ENCODE data around the gene DOCK3. TPM values are rescaled to one million over a fixed set of nuclear protein-coding genes. Genes with fewer than 3 reads are reported as not detected.

The DOCK3 gene
- total and polyA plus RNA-seq, 2 donors from 2014 or later: 0.49 to 0.54 TPM

DNA sequence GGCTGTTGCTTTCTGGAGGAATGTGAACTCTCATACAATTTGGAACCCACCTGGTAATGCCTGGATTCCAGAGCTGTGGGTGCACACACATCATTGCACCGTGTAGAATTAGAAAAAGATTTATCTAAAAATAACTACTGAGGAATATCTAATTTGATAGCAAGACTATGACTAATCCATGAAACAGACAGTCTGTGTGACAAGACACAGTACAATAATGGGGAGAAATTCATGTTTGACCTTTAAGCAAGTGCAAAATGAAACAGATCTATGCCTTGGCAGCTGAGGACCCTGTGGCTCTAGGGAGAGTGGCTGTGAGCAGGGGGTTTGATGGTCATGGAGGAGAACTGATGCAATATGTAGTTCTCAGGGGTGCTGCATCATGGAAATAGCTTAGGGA lies 7.9 kb upstream of the DOCK3 start:
- no peak for DNase-seq
- no peak overlapping the region for H3K4me3 ChIP-seq (ENCODE audit: low read length in 3 of 3)
- H3K36me3 ChIP-seq (ENCODE audit: control insufficient read depth in 2 of 3, insufficient read depth in 3 of 3, low read length in 3 of 3): no peaks in the 10 kb centered on the region
- peaks cover 0 to 3% (median 0%) of the 10 kb centered on the region in 3 donors for H3K4me1 ChIP-seq (ENCODE audit: control insufficient read depth in 2 of 3, insufficient read depth in 2 of 3, low read depth in 1 of 3, low read length in 3 of 3)
- H3K9ac ChIP-seq (ENCODE audit: low read length in 3 of 3): no peak overlapping the region
- intact Hi-C loops (cut with DNase I): no loop called here
- FAIRE-seq: no peak
- peaks cover 3% of the 10 kb centered on the region for H3K27me3 ChIP-seq (ENCODE audit: control insufficient read depth, insufficient read depth, low read length)
- no peak overlapping the region for H3K27ac ChIP-seq (ENCODE audit: low read depth in 2 of 2, low read length in 2 of 2)
- H3K9me3 ChIP-seq (ENCODE audit: control insufficient read depth in 2 of 3, insufficient read depth in 1 of 3, low read length in 3 of 3): no peaks in the 10 kb centered on the region
- TF ChIP-seq, protein P1, sequence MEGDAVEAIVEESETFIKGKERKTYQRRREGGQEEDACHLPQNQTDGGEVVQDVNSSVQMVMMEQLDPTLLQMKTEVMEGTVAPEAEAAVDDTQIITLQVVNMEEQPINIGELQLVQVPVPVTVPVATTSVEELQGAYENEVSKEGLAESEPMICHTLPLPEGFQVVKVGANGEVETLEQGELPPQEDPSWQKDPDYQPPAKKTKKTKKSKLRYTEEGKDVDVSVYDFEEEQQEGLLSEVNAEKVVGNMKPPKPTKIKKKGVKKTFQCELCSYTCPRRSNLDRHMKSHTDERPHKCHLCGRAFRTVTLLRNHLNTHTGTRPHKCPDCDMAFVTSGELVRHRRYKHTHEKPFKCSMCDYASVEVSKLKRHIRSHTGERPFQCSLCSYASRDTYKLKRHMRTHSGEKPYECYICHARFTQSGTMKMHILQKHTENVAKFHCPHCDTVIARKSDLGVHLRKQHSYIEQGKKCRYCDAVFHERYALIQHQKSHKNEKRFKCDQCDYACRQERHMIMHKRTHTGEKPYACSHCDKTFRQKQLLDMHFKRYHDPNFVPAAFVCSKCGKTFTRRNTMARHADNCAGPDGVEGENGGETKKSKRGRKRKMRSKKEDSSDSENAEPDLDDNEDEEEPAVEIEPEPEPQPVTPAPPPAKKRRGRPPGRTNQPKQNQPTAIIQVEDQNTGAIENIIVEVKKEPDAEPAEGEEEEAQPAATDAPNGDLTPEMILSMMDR (IDR thresholded peaks at IDR 0.05; ENCODE audit: borderline replicate concordance, extremely low read depth, insufficient read depth): no peak

DNA sequence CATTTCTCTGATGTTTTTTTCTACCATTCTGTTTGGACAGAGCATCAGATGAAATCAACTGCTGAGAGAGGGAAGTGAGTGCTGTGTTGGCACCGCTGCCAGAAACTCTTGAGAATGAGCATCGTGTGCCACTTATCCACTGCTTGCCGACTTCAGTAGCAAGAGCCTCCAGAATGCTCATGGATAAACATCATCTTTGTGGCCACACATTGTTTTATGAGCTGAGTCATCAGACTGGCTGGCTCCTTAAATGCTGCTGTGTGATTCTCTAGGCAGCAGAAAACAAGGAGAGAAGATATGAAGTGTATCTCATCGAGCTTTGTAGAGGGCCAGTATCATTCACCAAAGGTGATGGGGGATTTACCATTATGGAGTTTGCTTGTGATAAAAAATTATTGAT lies 3.4 kb upstream of the DOCK3 start:
- FAIRE-seq: no peak
- TF ChIP-seq, protein P1 (IDR thresholded peaks at IDR 0.05; ENCODE audit: borderline replicate concordance, extremely low read depth, insufficient read depth): no peak
- H3K4me3 ChIP-seq (ENCODE audit: low read length in 3 of 3): no peak overlapping the region
- intact Hi-C loops (cut with DNase I): no loop called here
- H3K27ac ChIP-seq (ENCODE audit: low read depth in 2 of 2, low read length in 2 of 2): no peak overlapping the region
- peaks cover 25% of the 10 kb centered on the region for H3K27me3 ChIP-seq (ENCODE audit: control insufficient read depth, insufficient read depth, low read length)
- DNase-seq: no peak
- H3K36me3 ChIP-seq (ENCODE audit: control insufficient read depth in 2 of 3, insufficient read depth in 3 of 3, low read length in 3 of 3): no peaks in the 10 kb centered on the region
- H3K9me3 ChIP-seq (ENCODE audit: control insufficient read depth in 2 of 3, insufficient read depth in 1 of 3, low read length in 3 of 3): no peaks in the 10 kb centered on the region
- no peaks in the 10 kb centered on the region for H3K4me1 ChIP-seq (ENCODE audit: control insufficient read depth in 2 of 3, insufficient read depth in 2 of 3, low read depth in 1 of 3, low read length in 3 of 3)
- H3K9ac ChIP-seq (ENCODE audit: low read length in 3 of 3): no peak overlapping the region

DNA sequence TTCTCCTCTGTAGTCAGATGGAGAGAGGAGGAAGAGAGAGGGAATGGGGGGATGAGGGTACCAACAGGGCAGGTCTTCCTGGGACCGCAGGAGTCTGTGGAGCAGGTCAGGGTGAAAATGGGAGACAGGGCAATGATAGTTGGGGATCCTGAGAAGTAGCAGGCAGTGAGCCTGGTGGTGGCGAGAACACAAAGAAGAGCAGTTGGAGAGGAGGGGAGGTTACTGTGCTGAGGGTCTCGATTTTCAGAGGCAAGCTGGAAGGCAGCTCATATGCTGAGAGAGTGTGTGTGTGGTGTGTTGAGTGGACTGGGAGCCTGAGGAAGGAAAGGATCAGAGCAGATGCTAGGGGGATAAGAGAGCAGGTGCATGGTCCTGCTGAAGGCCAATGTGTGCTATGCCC lies 2.1 kb upstream of the DOCK3 start:
- Histone ChIP-seq H3K9me3 (ENCODE audit: control insufficient read depth in 2 of 3, insufficient read depth in 1 of 3, low read length in 3 of 3) (no peaks in the 10 kb centered on the region), H3K9ac (ENCODE audit: low read length in 3 of 3) (no peak overlapping the region), H3K4me3 (ENCODE audit: low read length in 3 of 3) (no peak overlapping the region), H3K27me3 (ENCODE audit: control insufficient read depth, insufficient read depth, low read length) (peaks cover 34% of the 10 kb centered on the region), H3K27ac (ENCODE audit: low read depth in 2 of 2, low read length in 2 of 2) (no peak overlapping the region), H3K36me3 (ENCODE audit: control insufficient read depth in 2 of 3, insufficient read depth in 3 of 3, low read length in 3 of 3) (no peaks in the 10 kb centered on the region), H3K4me1 (ENCODE audit: control insufficient read depth in 2 of 3, insufficient read depth in 2 of 3, low read depth in 1 of 3, low read length in 3 of 3) (no peaks in the 10 kb centered on the region)
- no peak for DNase-seq
- intact Hi-C loops (cut with DNase I): no loop called here
- TF ChIP-seq, protein P1 (IDR thresholded peaks at IDR 0.05; ENCODE audit: borderline replicate concordance, extremely low read depth, insufficient read depth): no peak
- no peak for FAIRE-seq

DNA sequence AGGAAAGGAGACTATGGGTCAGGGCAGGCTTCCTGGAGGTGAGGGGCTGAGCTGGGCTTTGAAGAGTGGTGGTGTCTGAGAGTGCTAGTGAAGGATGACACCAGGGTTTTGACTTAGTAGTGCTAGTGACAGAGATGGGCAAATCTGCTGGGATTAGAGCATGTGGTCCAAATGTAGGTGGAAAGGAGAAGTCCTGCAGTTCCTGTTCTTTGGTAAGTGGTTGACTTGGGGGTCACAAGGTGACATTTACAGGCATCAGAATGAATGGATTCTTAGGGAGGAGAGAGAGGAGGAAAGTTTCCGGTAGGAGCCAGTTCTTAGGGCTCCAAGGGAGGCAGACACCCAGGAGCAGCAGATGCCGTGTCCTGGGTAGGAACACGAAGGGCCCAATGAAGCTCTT lies 796 bp upstream of the DOCK3 start:
- H3K9ac ChIP-seq (ENCODE audit: low read length in 3 of 3): no peak overlapping the region
- FAIRE-seq (no peak), DNase-seq (no peak)
- no peaks in the 10 kb centered on the region for H3K9me3 ChIP-seq (ENCODE audit: control insufficient read depth in 2 of 3, insufficient read depth in 1 of 3, low read length in 3 of 3)
- no peak overlapping the region for H3K4me3 ChIP-seq (ENCODE audit: low read length in 3 of 3)
- peaks cover 36% of the 10 kb centered on the region for H3K27me3 ChIP-seq (ENCODE audit: control insufficient read depth, insufficient read depth, low read length)
- no peak overlapping the region for H3K27ac ChIP-seq (ENCODE audit: low read depth in 2 of 2, low read length in 2 of 2)
- H3K36me3 ChIP-seq (ENCODE audit: control insufficient read depth in 2 of 3, insufficient read depth in 3 of 3, low read length in 3 of 3): no peaks in the 10 kb centered on the region
- TF ChIP-seq, protein P1 (IDR thresholded peaks at IDR 0.05; ENCODE audit: borderline replicate concordance, extremely low read depth, insufficient read depth): no peak
- H3K4me1 ChIP-seq (ENCODE audit: control insufficient read depth in 2 of 3, insufficient read depth in 2 of 3, low read depth in 1 of 3, low read length in 3 of 3): no peaks in the 10 kb centered on the region
- intact Hi-C loops (cut with DNase I): no loop called here

All from kidney (tissue), 14 donors.